Ascending aorta (tissue), 2 donors: Measurements from ENCODE around the gene CCL27. TPM values are rescaled to one million over a fixed set of nuclear protein-coding genes. Genes with fewer than 3 reads are reported as not detected.
A peak's percentile ranks its signal among the peaks of the same experiment; 100 is the strongest.

Source experiments
- DNase-seq, 2 donors: peaks; one replicate each; pipeline ENCODE4 v3.0.0-alpha.2; 2019; ENCODE audit warnings: low spot score in 2 of 2
- H3K27ac ChIP-seq, 2 donors: fragments of 200-600 bp; sonication (generic); one replicate each; pipeline ENCODE4 v1.5.1; 2016 to 2017; ENCODE audit warnings: mild to moderate bottlenecking in 1 of 2
- H3K27me3 ChIP-seq: fragments of 200-600 bp; sonication (generic); one replicate; pipeline ENCODE4 v1.5.1; 2017
- H3K36me3 ChIP-seq, 2 donors: fragments of 200-600 bp; sonication (generic); one replicate each; pipeline ENCODE4 v1.5.1; 2016
- H3K4me1 ChIP-seq, 2 donors: fragments of 200-600 bp; sonication (generic); one replicate each; pipeline ENCODE4 v1.5.1; 2016 to 2017; ENCODE audit warnings: mild to moderate bottlenecking in 1 of 2
- H3K4me3 ChIP-seq, 2 donors: fragments of 200-600 bp; sonication (generic); one replicate each; pipeline ENCODE4 v1.5.1; 2016 to 2017; ENCODE audit warnings: mild to moderate bottlenecking in 1 of 2
- H3K9me3 ChIP-seq, 2 donors: fragments of 200-600 bp; sonication (generic); one replicate each; pipeline ENCODE4 v1.5.1; 2016
- intact Hi-C: fragments of 100-400 bp; cut with DNase I; formaldehyde crosslinking; loops from one replicate; pipeline ENCODE4 v1.15.1; 2023
- total RNA-seq: library from RNA; depleted of rRNA; stranded (reverse); fragments of >200 nt; gene quantifications from one replicate; pipeline ENCODE4 v1.1.0, GENCODE V29; 2016
- TF ChIP-seq, protein P1 (sequence below), 3 experiments: fragments of 200-600 bp in 2 of 3; fragments of 450-650 bp in 1 of 3; sonication (generic) in 2 of 3; IDR thresholded peaks; one replicate each; pipeline ENCODE4 v1.5.1; 2016 to 2019; ENCODE audit warnings: antibody characterized with exemption in 3 of 3, mild to moderate bottlenecking in 1 of 3, moderate library complexity in 1 of 3

The CCL27 gene, protein sequence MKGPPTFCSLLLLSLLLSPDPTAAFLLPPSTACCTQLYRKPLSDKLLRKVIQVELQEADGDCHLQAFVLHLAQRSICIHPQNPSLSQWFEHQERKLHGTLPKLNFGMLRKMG
- 9.3 TPM for total RNA-seq

DNA sequence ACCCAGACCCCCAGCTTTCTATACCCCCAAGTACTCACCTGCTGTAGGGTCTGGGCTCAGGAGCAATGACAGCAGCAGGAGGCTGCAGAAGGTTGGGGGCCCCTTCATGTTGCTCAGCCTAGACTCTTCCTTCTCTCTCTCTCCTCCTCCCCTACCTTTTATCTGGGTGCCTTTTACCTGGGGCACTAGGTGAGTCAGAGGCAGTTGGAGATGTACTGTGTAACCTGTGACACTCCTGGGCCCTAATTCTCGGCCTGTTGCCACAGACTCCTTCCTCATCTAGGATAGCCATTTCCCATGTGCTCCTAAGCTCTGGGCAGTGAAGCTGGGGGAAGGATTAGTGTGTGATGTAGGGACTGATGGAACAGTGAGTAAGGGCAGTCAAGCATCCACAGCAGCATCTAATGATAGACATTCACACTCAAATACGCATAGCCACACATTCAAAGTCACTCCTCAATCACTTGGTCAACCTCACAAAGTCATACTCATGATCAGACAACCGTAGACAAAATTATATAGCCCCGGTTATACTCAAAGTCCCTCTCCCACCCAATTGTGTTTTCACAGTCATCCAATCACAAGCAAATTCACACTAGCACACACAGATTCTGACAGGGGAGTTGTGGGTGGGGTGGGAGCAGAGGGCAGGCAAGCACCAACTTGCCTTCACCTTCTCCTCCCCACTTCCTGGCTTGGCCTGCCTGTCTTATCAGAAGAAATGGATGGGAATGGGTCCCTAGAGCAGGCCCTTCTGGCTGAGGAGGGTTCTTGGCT is at the start of gene CCL27:
TSS of gene CCL27 (minus strand) at position 132 of the 777 bp plus-strand sequence. CDS start at position 108, 24 bp downstream.
- peak within 1 kb of the TSS; percentile 99 to 100 for H3K27ac ChIP-seq

DNA sequence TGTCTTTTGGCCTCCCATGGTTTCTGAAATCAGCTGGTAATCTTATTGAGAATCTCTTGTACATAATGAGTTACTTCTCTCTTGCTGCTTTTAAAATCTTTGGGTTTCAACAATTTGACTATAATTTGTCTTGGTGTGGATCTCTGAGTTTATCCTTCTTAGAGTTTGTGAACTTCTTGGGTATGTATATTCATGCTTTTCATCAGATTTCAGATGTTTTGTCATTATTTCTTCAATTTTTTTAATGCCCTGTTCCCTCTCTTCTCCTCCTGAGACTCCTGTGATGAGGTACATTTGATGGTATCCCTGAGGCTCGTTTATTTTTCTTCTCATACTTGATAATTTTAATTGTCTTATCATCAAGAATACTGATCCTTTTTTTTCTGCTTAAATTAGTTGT is 49.7 kb upstream of the CCL27 start:
- Histone ChIP-seq H3K4me1 (no peaks in the 10 kb centered on the region), H3K27me3 (no peaks in the 10 kb centered on the region), H3K27ac (no peak overlapping the region), H3K4me3 (no peak overlapping the region), H3K36me3 (no peaks in the 10 kb centered on the region), H3K9me3 (no peaks in the 10 kb centered on the region)
- intact Hi-C loops, result no loop called here
- no peak for DNase-seq
- TF ChIP-seq, protein P1, sequence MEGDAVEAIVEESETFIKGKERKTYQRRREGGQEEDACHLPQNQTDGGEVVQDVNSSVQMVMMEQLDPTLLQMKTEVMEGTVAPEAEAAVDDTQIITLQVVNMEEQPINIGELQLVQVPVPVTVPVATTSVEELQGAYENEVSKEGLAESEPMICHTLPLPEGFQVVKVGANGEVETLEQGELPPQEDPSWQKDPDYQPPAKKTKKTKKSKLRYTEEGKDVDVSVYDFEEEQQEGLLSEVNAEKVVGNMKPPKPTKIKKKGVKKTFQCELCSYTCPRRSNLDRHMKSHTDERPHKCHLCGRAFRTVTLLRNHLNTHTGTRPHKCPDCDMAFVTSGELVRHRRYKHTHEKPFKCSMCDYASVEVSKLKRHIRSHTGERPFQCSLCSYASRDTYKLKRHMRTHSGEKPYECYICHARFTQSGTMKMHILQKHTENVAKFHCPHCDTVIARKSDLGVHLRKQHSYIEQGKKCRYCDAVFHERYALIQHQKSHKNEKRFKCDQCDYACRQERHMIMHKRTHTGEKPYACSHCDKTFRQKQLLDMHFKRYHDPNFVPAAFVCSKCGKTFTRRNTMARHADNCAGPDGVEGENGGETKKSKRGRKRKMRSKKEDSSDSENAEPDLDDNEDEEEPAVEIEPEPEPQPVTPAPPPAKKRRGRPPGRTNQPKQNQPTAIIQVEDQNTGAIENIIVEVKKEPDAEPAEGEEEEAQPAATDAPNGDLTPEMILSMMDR (IDR thresholded peaks at IDR 0.05), result no peak

More for the DNA sequence above, at the start of gene CCL27:
- intact Hi-C loops, result loop anchor here (5.0 to 10.0 kb wide), 2 partner anchors 50 to 452 kb away; partner anchors contain the start of genes ATOSB and RPP25L
- Histone ChIP-seq H3K4me3 (no peak within 1 kb of the TSS), H3K36me3 (peaks cover 28 to 34% of the 10 kb centered on the region in 2 donors), H3K27me3 (no peaks in the 10 kb centered on the region), H3K4me1 (peaks cover 5 to 14% of the 10 kb centered on the region in 2 donors), H3K9me3 (no peaks in the 10 kb centered on the region)
- DNase-seq, result no peak
- TF ChIP-seq, protein P1 (IDR thresholded peaks at IDR 0.05), result no peak

DNA sequence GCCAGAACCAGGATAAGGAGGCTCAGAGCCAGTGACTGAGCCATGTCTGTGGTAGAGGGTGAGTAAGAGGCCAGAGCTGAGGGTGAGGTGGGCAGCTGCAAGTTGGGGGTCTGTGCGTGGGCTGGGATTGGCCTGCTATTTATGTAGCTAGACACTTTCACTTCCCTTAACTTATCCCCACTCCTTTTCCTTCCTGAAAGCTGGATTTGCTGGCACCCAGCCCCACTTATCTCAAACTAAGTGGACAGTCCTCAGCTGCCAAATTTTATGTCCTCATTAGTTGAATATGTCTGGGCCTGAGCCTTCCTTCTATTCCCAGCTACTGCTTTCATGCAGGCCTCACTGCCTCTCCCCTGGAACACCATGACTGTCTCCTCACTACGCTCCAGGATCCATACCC is 47.6 kb upstream of the CCL27 start, which contains the start of gene CCL21:
TSS of gene CCL21 (minus strand) at position 114 of the 400 bp plus-strand sequence. CDS start at position 44, 70 bp downstream.
- TF ChIP-seq, protein P1 (IDR thresholded peaks at IDR 0.05), result no peak
- no peaks in the 10 kb centered on the region for H3K27me3 ChIP-seq
- no peak within 1 kb of the TSS for H3K4me3 ChIP-seq
- no peaks in the 10 kb centered on the region for H3K4me1 ChIP-seq
- DNase-seq, result no peak
- H3K36me3 ChIP-seq, result no peaks in the 10 kb centered on the region
- intact Hi-C loops, result no loop called here
- no peaks in the 10 kb centered on the region for H3K9me3 ChIP-seq
- H3K27ac ChIP-seq, result no peak within 1 kb of the TSS

DNA sequence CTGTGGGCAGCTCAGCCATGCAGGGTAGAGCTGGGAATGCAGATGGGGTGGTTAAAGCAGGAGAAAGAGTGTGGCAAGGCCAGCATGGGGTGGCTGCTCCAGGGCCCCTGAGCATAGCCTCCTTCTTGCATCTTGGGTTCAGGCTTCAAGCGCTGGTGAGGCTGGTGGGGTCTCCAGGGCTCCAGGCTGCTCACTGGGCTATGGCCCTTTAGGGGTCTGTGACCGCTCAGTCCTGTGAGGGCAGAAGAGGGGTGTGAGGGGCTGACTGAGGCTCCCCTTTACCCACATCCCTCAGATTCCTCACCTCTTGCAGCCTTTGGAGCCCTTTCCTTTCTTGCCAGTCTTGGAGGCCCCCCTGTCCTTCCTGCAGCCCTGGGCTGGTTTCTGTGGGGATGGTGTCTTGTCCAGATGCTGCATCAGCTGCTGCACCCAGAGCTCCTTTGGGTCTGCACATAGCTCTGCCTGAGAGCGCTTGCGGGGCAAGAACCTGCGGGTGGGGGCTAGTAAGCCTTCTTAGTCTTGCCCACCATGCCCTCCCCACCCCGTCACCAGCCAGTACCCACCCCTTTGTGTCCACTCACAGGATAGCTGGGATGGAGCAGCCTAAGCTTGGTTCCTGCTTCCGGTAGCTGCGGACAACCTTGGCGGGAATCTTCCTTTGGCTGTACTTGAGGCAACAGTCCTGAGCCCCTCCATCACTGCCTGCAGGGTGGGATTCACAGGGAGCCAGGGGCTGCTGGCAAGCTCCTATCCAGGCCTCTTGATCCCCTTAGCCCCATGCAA is 46.9 kb upstream of the CCL27 start:
- Histone ChIP-seq H3K4me3 (no peak overlapping the region), H3K4me1 (no peaks in the 10 kb centered on the region), H3K27ac (no peak overlapping the region), H3K36me3 (no peaks in the 10 kb centered on the region), H3K27me3 (no peaks in the 10 kb centered on the region), H3K9me3 (no peaks in the 10 kb centered on the region)
- TF ChIP-seq, protein P1 (IDR thresholded peaks at IDR 0.05), result no peak
- no peak for DNase-seq
- intact Hi-C loops, result no loop called here

DNA sequence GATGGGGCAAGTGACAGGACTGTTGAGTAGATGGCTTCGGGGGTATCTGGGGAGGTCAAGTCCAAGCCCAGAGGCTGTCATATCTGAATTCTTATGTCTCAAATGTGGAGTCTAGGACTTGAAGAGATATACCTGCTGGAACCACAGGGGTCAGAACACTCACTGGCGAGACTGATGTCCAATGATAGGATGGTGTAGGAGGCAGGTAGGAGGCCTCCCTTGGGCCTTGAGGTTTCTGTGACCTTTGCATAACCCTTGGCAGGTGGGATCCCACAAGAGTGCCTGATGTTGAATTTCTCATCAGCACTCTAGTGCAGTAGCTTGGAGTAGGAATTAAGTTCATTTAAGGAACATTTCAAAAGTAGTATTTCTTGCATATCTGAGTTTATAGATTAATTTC is 44.7 kb upstream of the CCL27 start:
- intact Hi-C loops, result no loop called here
- Histone ChIP-seq H3K4me1 (no peaks in the 10 kb centered on the region), H3K27me3 (no peaks in the 10 kb centered on the region), H3K4me3 (no peak overlapping the region), H3K27ac (no peak overlapping the region), H3K36me3 (no peaks in the 10 kb centered on the region), H3K9me3 (no peaks in the 10 kb centered on the region)
- TF ChIP-seq, protein P1 (IDR thresholded peaks at IDR 0.05), result no peak
- peak in 1 of 2 donors; percentile 13 for DNase-seq
